ENCODE results near the gene PTPRU.

DNA sequence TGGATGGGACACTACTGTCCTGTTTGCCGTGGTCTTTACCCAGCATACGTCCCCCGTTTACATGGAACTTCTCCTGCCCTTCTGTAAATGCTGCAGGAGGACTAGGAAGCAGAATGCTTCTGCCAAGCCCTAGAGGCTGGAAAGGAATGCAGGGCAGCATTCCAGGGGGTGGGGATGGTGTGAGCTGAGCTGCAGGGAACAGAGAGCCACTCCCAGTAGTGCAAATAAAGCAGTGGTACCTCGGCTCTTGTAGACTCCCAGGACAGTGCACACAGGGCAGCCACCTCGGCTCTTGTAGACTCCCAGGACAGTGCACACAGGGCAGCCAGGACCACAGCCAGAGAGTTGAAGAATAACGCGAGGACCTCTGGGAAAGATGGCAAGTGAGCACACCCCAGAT is 35.4 kb downstream of the PTPRU start:
- TF ChIP-seq POLR2AphosphoS5 (IDR thresholded peaks at IDR 0.05; ENCODE audit: low read depth, low read length) = no peak
- TF ChIP-seq, protein P1, sequence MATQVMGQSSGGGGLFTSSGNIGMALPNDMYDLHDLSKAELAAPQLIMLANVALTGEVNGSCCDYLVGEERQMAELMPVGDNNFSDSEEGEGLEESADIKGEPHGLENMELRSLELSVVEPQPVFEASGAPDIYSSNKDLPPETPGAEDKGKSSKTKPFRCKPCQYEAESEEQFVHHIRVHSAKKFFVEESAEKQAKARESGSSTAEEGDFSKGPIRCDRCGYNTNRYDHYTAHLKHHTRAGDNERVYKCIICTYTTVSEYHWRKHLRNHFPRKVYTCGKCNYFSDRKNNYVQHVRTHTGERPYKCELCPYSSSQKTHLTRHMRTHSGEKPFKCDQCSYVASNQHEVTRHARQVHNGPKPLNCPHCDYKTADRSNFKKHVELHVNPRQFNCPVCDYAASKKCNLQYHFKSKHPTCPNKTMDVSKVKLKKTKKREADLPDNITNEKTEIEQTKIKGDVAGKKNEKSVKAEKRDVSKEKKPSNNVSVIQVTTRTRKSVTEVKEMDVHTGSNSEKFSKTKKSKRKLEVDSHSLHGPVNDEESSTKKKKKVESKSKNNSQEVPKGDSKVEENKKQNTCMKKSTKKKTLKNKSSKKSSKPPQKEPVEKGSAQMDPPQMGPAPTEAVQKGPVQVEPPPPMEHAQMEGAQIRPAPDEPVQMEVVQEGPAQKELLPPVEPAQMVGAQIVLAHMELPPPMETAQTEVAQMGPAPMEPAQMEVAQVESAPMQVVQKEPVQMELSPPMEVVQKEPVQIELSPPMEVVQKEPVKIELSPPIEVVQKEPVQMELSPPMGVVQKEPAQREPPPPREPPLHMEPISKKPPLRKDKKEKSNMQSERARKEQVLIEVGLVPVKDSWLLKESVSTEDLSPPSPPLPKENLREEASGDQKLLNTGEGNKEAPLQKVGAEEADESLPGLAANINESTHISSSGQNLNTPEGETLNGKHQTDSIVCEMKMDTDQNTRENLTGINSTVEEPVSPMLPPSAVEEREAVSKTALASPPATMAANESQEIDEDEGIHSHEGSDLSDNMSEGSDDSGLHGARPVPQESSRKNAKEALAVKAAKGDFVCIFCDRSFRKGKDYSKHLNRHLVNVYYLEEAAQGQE (IDR thresholded peaks at IDR 0.05; ENCODE audit: insufficient read depth in 1 of 2, low read depth in 2 of 2, low read length in 2 of 2) = no peak
- TF ChIP-seq TAF1 (IDR thresholded peaks at IDR 0.05; ENCODE audit: borderline replicate concordance, insufficient read depth, low read length) = no peak
